Forelimb muscle (tissue), 1 donor: ENCODE data around the gene CEP162. TPM values are rescaled to one million over a fixed set of nuclear protein-coding genes. Genes with fewer than 3 reads are reported as not detected.
A peak's percentile ranks its signal among the peaks of the same experiment; 100 is the strongest.
"Not testable (repeated sequence)": the region's sequence is repeated elsewhere in the genome, so short reads cannot be mapped to it uniquely, and the experiment has no call there.

ENCODE experiments used
- DNase-seq: peaks from one replicate; pipeline ENCODE4 v3.0.0-alpha.2; 2013; ENCODE audit warnings: low read depth
- polyA plus RNA-seq: library from polyadenylated mRNA; unstranded; fragments of 120-200 nt; gene quantifications from one replicate; pipeline ENCODE4 v1.2.1, GENCODE V29; 2013; ENCODE audit not compliant: insufficient read length

CEP162 gene, protein sequence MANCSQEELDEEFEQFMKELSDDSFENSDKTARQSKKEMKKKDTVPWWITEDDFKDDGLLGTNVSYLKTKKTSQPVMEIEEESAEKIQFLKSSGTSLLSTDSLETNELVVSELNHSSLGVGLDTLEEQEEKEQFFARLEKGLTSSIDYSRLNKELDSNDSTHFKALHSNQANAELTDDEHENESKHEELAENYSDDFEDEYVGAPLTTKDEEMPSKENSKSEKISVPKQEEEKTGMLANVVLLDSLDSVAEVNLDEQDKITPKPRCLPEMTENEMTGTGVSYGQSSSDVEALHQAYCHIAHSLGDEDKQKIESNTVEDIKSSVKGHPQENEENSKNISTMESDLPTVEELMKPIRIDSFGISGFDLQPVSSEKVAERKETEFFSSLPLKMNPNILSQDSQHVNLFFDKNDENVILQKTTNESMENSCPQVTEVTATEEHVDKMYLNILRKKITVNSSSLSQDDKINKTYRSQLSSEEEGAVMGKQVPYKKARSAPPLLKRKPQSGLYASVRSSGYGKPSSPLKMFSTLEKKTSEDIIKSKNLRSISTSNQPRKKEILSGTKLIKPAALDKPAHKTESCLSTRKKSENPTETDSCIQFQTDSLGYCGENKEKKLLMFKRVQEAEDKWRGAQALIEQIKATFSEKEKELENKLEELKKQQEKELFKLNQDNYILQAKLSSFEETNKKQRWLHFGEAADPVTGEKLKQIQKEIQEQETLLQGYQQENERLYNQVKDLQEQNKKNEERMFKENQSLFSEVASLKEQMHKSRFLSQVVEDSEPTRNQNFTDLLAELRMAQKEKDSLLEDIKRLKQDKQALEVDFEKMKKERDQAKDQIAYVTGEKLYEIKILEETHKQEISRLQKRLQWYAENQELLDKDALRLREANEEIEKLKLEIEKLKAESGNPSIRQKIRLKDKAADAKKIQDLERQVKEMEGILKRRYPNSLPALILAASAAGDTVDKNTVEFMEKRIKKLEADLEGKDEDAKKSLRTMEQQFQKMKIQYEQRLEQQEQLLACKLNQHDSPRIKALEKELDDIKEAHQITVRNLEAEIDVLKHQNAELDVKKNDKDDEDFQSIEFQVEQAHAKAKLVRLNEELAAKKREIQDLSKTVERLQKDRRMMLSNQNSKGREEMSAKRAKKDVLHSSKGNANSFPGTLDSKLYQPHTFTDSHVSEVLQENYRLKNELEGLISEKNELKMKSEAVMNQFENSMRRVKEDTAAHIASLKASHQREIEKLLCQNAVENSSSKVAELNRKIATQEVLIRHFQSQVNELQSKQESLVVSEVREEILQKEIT (N-terminal part only)
- 5.7 TPM for polyA plus RNA-seq

DNA sequence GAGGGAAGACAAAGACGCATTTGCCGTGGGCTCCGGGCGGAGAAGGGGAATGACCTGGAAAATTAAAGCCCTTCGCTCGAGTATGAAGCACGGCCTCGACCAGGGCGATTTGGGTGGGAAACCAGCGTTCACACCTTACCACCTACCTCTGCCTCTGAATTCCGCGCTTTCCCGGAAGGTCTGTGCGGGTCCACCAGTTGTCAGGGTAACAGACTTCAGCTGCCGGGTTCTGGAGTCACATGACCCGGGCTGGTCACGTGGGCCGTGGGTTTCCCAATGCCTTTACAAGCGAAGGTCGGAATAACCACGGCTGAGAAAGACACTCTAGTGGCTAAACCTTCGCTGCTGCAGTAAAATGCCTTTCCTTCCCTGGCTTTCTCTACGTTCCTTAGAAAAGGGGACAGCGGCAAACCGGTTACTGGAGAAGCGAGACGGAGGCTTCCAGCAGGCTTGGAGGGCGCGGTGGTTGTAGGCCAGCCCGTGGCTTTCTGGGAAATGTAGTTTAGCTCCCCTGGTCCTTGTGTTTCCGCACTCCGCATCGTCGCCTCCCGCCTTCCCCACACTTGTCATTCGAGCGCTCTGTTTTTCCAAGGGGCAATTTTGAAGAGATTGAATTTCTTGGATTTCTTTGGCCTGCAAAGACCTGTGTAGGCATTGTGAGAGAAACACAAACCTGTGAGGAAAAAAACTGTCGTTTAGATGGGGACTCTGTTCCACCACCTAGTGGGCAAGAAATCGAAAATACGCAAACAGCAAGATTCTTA, at the start of gene CEP162:
CEP162 (minus strand) TSS at position 210 of the 764 bp plus-strand sequence. CDS start 1,250 bp downstream, outside the sequence.
- peak; percentile 73 for DNase-seq

DNA sequence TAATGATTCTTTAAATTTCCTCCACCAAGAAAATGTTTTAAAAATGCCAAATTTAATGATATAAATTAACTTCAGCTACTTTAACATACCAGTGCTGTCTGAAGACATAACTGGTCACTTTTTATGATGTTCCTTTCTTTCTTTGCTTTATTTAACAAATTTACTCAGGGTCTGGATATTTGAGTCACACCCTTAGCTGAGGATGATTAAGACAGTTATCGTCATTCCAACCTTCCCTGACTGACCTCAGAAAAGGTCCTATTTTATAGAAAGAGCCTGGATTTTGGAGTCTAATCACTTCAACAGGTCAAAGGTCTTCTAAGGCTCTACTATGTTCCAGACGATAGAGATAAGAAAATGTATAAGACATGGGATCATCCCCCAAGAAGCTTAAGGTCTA, 47.4 kb upstream of the CEP162 start:
- no peak for DNase-seq

DNA sequence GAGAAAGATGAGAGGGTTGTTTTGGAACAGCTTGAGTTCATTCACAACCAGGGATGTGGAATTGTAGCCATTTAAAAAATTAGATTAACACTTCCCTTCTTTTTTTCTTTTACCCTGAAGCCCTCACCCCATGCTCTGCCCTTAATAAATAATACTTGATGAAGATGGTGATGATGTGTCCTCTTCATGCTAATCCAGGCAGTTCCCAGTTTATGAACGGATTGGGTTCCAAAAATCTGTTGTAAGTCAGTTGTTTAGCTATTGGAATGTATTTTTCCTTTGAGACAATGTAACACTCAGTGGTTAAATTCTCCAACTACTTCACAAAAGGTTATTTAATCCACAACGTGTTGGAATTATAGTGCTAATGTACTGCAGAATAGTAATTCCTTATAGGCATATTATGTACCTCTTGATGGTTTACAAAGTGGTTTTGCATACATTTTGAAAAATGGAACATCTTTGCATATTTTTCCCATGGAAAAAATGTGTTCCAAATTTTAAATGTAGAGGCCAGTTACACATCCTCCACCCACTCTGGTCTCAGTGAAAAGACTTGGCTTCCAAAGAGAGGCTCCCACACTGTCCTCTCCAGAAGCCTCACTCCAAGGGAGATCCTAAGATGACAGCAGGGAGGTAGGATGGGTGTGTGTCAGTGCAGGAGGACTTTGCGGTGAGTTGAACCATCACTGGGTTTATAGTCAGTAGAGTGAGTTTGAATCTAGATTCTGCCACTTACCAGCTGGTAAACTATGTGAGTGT, 45.8 kb upstream of the CEP162 start:
- peak; percentile 58 for DNase-seq

DNA sequence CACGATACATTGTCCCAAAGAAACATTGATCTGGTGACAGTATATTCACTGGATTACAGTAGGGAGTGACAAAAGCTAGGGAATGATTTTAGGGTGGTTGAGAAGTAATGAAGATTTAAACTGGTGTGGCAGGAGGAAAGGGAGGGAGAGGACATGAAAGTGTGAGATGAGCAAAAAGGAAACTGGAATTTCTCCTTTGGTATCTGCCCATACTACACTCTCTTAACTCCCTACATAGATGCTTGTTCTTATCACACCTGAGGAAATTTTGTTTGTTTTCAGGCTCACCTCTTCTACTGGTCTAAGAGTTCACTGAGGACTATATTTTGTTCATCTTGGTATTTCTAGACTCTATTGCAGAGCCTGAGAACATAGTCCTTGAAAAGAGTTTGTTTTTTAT, 44.9 kb upstream of the CEP162 start:
- DNase-seq, result no peak

DNA sequence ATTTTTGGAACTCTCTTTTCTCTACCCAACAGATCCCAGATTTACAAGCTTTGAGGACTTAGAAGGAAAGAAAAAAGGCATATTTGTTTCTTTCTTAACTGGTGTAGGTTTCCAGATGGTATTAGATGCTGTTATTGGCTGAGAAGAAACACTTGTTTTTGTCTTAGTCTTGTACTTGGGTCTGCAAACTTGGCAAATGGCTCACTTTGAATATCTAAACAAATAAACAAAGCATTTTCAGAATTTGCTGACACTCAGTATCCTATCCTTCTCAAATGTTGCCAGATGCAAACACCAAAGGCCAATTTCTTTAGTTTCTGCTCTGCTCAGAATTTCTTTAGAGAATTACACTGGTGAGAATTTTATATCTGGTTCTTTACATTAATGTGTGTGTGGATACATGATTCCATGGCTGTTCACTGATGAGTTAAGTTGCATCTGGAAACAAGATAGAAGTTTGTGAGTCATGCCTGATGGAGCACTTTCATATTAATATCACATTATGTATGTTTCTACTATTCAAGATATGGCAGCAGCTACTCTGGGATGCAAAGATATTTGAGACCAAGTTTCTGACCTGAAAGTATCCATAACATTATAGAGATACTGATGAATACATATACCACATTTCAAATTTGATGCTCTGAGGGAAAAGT, 43.7 kb upstream of the CEP162 start:
- DNase-seq, result no peak

DNA sequence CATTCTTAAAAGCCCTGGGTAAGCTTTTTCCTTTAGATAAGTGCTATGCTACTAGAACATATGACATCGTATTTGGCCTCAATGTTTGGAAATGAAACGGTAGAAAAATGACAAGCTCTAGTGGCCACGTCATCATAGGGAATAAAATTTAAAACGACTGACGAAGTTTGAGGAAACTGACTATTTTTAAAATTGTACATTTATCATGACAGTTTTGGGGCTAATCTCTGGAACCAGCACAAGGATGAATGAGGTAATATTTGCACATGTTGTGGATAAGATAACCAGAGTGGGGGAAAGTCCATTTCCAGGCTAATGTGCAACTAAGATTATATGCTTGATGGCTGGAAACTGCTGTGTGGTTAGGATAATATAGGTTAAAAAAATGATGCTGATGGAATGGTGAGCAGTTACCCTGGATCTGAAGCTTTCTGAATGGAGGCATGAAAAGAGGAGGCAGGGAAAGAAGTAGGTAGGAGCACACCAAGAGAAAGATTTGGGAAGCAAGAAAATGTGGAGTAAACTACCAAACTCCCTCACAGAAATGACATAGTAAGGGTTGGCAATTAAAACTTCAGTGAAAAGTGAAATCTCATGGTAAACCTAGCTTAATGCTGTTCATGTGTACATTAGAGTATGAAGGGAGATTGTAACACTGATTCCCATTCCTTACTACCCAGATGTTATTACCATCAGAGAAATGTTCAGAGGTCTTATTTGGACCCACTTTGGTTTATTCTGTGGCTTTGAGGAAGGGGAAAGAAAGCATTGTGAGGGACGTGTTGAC, 42.7 kb upstream of the CEP162 start:
- DNase-seq, result no peak

DNA sequence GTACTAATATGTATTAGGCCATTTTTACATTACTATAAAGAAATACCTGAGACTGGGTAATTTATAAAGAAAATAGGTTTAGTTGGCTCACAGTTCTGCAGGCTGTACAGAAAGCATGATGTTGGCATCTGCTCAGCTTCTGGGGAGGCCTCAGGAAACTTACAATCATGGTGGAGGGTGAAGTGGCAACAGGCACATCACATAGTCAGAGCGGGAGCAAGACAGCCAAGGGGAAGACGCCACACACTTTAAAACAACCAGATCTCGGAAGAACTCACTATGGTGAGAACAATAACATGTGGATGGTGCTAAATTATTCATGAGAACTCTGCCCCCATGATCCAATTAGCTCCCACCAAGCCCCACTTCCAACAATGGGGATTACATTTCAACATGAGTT, 41.3 kb upstream of the CEP162 start:
- no peak for DNase-seq

DNA sequence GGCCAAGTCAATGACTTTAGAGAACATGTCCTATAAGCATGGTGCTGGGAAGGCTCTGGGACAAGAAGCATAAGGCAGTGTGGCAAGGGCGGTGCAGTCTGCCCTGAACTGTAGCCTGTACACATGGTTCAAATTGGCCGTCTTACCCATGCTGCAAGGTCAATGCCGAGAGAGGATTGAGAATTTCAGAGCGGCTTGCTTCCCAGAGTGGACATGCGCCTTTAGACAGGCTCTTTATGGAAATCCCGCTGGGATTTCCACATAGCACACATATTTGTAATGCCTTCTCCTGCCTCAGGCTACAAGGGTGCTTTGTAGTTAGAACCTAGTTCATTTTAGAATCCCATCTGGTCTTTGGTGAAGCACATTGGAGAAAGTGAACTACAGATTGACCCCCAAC, 36.1 kb upstream of the CEP162 start:
- DNase-seq, result no peak

DNA sequence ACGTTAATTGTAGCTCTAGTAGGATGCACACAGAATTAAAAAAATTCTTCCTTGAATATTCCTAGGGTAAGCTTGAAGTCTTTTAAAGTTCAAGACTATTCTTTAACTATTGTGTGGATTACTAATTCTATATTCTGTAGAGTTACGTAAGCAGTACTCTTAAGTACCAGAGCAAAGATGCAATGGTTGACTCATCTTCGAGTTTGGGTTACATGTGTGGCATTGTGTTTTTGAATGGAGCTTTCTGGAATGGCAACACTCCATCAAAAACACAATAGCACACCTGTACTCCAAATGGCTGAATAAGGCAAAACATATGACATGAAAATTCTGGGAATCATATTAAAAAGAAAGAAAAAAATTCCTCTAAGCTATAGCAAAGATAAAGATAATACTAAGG, 33.5 kb upstream of the CEP162 start:
- no peak for DNase-seq

DNA sequence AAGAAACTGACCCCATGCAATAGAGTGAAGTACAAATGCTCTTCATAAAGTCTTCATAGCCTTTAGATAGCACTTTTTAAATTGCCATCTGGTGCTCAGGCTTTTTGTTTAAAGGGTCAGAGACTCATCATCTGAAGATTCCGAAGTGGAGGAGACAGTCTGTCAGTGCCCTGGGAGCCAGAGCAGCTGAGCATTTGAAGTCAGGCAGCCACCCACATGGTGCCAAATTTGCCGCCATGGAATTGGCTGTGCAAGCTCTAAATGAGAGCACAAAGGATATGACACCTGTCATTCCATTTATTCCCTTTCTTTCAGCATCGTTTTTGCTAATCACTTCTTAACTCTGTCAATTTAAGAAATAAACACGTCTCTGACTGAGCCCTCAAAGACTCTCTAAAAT, 32.8 kb upstream of the CEP162 start:
- DNase-seq, result no peak

DNA sequence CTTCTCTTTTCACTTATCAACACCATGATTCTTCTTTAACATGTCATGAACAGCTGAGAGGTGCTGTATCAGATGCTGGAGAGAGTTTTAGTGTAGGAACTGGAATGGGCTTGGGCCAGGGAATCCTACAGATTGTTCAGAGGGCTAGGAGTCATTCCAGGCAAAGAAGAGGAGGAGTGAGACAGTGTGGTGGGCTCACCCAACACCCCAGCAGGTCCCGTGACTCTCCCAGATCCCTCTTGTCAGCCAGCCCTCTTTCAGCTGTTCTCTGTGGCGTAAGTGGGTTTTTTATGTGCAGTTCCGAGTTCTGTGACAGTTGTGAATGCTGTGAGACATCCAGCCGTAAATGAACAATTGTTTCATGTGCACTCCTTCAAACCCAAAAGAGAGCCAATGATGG, 31.4 kb upstream of the CEP162 start:
- DNase-seq, result no peak

DNA sequence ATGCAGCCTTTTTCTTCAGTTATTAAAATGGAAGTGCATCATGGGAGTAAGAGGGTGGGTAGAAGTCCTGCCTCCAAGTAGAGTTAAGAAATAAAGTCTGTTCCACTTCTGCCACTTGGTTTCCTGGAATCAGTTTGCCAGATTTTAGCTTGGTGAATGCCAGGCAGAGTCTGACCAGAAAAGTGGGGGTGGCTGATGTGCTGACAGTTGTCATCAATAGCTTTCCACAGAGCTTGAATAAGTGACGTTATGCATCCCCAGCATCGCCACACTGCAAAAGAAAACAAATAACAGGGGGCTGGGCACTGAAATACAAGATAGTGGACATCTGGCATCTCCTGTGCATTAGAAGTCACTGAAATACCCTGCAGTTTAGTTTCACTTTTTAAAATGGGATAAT, 30.8 kb upstream of the CEP162 start:
- DNase-seq, result no peak

DNA sequence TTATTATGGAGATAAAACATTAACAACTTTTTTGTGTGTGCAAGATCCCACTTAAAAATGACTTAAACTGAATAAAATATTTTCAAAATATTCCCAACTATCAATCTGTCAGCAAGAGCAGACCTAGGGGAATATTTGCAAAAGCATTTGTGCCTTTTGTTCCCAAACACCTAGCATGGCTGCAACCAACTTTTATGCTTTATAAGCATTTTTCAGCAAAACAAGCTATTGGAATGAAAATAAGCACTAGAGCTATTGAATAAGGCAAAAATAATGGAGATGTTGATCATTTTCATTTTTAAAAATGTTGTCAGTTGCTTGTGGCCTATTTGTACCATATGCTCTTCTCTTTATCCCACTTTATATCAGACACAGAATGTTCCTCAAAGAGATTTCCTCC, 28.2 kb upstream of the CEP162 start:
- no peak for DNase-seq

DNA sequence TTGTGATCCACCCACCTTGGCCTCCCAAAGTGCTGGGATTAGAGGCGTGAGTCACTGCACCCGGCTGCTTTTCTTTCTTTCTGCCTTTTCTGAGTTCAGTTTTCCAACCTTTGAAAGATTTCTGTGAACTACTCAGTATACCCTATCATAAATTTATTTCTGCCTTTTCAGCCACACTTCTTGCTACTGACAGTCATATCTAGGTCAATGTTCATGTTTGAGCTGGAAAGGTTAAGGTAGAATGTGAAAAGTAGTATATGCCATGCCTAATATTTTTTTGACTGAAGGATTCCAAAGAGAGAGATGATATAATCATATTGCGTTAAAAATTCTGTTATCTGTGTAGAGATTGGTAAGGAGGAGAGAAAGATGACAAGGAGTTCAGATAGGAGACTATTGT, 25.9 kb upstream of the CEP162 start:
- DNase-seq, result no peak

DNA sequence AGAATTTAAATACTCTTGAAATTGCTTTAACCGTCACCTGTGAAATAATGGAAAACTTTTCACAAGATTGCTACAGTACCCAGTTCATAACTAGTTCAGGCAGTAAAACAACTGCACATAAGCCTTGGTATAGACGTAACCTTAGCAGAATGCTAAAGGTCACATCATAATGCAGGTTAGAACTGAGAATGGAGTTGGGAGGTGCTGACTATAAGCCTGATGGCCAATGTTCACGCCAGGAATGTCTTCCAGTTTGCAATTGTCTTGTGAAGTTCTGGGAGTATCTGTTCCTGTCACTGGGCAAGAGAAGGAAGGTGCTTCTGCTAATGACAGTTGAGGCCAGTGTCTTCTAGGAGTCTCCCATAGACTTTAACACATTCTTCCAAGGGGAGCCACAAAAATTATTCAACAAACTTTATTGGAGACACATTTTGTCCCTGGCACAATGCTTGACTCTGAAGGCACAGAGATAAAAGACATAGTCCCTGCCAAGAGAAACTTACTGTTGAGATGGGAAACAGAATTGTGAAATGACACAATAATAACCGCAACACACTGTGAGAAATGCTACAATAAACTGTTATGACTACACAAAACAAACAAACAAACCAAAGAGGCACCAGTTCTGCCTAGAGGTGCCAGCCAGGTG, 24.6 kb upstream of the CEP162 start:
- DNase-seq, result no peak

DNA sequence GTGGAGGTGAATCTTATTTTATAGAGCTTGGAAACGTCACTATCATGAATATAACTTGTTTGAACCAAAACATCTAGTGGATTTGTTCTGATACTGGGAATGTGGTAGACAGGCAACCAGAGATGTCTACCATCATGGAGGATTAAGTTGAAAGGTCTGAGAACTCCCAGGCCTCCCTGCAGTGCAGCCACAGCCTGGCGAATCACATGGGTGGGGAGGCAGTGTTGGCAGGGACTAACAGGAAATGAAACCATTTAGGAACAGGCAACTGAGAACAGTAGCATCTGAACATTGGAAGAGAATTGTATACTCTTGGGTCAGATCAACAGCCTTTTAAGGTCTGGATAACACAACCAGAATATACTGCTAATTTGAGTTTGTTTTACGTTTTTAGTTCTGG, 22.3 kb upstream of the CEP162 start:
- DNase-seq, result no peak

DNA sequence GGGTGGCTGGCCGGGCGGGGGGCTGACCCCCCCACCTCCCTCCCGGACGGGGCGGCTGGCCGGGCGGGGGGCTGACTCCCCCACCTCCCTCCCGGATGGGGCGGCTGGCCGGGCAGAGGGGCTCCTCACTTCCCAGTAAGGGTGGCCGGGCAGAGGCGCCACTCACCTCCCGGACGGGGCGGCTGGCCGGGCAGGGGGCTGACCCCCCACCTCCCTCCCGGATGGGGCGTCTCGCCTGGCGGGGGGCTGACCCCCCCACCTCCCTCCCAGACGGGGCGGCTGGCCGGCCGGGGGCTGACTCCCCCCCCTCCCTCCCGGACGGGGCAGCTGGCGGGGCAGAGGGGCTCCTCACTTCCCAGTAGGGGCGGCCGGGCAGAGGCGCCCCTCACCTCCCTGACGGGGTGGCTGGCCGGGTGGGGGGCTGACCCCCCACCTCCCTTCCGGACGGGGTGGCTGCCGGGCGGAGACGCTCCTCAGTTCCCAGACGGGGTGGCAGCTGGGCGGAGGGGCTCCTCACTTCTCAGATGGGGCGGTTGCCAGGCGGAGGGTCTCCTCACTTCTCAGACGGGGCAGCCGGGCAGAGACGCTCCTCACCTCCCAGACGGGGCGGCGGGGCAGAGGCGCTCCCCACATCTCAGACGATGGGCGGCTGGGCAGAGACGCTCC, 17.1 kb upstream of the CEP162 start:
- not testable (repeated sequence) for DNase-seq

DNA sequence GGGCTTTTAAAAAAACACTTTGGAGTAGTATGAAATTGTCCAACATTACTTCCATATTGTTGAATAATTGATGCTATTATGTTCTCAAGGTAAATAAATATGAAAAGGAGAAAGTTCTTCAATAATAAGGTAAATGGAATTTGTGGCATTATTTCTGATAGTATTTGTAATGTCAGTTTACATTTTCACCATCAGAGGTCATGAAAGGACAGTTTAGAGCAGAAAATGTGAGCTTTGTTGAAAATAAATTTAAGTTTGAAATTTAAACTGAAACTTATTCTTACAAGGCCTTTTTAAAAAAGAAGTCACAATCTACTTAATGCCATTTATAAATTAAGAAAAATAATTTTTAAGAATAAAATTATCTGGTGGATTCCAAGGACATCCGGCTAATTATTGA, 15.8 kb upstream of the CEP162 start:
- DNase-seq, result peak; percentile 13
